ENCODE data around the gene SLC25A21.
A peak's percentile ranks its signal among the peaks of the same experiment; 100 is the strongest.

The SLC25A21 gene

DNA sequence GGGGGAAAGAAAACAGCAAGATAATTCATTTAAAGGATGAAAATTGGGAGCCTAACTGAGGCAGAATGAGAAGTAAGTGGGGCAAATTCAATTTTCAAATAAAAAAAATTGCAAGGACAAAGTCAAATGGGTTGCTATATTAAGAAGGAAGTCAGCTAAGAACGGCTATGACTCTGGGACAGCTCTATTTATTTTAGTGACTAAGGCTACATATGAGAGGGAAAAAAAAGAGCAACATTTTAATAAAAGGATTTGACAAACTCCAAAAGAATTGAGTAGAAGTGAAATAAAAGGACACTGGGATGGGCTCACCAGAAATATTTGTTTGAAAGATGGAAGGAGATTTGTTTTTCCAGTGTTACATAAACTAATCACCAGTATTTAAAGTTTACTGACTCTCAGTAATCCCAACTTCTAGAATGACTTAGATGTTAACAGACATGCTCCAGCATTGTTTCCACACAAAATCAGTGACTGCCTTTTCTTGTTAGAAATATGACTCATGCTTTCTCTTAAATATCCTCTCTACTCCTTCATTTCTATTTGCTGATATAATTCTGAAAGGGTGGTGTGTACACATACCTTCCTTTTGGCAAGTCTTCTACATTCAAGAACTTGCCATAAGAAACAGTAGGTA lies 198.5 kb downstream of the SLC25A21 start:
- Histone ChIP-seq H3K9me3 (ENCODE audit: control insufficient read depth, insufficient read depth, low read depth, low read length) (no peaks in the 10 kb centered on the region), H3K27ac (ENCODE audit: extremely low read depth, low read depth, low read length) (no peak overlapping the region), H3K4me1 (ENCODE audit: control insufficient read depth, insufficient read depth, low read length) (peaks cover 7% of the 10 kb centered on the region; the same call in 1 of the 2 replicates), H3K4me3 (ENCODE audit: low read depth, low read length) (no peak overlapping the region), H3K36me3 (ENCODE audit: control insufficient read depth in 2 of 2, insufficient read depth in 1 of 2, low read length in 2 of 2) (no peaks in the 10 kb centered on the region)
- TF ChIP-seq, protein P1, sequence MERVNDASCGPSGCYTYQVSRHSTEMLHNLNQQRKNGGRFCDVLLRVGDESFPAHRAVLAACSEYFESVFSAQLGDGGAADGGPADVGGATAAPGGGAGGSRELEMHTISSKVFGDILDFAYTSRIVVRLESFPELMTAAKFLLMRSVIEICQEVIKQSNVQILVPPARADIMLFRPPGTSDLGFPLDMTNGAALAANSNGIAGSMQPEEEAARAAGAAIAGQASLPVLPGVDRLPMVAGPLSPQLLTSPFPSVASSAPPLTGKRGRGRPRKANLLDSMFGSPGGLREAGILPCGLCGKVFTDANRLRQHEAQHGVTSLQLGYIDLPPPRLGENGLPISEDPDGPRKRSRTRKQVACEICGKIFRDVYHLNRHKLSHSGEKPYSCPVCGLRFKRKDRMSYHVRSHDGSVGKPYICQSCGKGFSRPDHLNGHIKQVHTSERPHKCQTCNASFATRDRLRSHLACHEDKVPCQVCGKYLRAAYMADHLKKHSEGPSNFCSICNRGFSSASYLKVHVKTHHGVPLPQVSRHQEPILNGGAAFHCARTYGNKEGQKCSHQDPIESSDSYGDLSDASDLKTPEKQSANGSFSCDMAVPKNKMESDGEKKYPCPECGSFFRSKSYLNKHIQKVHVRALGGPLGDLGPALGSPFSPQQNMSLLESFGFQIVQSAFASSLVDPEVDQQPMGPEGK (tag by site-specific recombination; IDR thresholded peaks at IDR 0.05): no peak
- TF ChIP-seq ZSCAN16 (tag by site-specific recombination; IDR thresholded peaks at IDR 0.05) (no peak), ZNF629 (tag by site-specific recombination; IDR thresholded peaks at IDR 0.05) (no peak), ZNF585B (tag by site-specific recombination; IDR thresholded peaks at IDR 0.05) (no peak), FEZF1 (tag by site-specific recombination; IDR thresholded peaks at IDR 0.05) (peak; percentile 24; the same call in 1 of the 2 replicates), YY1 (tag by site-specific recombination; IDR thresholded peaks at IDR 0.05) (no peak), ZNF701 (tag by site-specific recombination; IDR thresholded peaks at IDR 0.05) (no peak), ZNF530 (tag by site-specific recombination; IDR thresholded peaks at IDR 0.05; ENCODE audit: low read depth) (no peak), ZNF791 (tag by site-specific recombination; IDR thresholded peaks at IDR 0.05) (no peak), ZFHX2 (tag by site-specific recombination; conservative IDR thresholded peaks at IDR 0.05) (no peak), ZNF391 (tag by site-specific recombination; IDR thresholded peaks at IDR 0.05; ENCODE audit: borderline replicate concordance, low read depth) (no peak), ZFP41 (tag by site-specific recombination; IDR thresholded peaks at IDR 0.05; ENCODE audit: borderline replicate concordance) (no peak), ZNF169 (tag by site-specific recombination; IDR thresholded peaks at IDR 0.05) (no peak), ZNF121 (tag by site-specific recombination; IDR thresholded peaks at IDR 0.05) (no peak)
- TF ChIP-seq, protein P2, sequence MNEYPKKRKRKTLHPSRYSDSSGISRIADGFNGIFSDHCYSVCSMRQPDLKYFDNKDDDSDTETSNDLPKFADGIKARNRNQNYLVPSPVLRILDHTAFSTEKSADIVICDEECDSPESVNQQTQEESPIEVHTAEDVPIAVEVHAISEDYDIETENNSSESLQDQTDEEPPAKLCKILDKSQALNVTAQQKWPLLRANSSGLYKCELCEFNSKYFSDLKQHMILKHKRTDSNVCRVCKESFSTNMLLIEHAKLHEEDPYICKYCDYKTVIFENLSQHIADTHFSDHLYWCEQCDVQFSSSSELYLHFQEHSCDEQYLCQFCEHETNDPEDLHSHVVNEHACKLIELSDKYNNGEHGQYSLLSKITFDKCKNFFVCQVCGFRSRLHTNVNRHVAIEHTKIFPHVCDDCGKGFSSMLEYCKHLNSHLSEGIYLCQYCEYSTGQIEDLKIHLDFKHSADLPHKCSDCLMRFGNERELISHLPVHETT (tag by site-specific recombination; IDR thresholded peaks at IDR 0.05): no peak
- TF ChIP-seq, protein P3, sequence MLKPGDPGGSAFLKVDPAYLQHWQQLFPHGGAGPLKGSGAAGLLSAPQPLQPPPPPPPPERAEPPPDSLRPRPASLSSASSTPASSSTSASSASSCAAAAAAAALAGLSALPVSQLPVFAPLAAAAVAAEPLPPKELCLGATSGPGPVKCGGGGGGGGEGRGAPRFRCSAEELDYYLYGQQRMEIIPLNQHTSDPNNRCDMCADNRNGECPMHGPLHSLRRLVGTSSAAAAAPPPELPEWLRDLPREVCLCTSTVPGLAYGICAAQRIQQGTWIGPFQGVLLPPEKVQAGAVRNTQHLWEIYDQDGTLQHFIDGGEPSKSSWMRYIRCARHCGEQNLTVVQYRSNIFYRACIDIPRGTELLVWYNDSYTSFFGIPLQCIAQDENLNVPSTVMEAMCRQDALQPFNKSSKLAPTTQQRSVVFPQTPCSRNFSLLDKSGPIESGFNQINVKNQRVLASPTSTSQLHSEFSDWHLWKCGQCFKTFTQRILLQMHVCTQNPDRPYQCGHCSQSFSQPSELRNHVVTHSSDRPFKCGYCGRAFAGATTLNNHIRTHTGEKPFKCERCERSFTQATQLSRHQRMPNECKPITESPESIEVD (tag by site-specific recombination; IDR thresholded peaks at IDR 0.05): peak; percentile 23; the same call in 1 of the 2 replicates
- TF ChIP-seq, protein P4, sequence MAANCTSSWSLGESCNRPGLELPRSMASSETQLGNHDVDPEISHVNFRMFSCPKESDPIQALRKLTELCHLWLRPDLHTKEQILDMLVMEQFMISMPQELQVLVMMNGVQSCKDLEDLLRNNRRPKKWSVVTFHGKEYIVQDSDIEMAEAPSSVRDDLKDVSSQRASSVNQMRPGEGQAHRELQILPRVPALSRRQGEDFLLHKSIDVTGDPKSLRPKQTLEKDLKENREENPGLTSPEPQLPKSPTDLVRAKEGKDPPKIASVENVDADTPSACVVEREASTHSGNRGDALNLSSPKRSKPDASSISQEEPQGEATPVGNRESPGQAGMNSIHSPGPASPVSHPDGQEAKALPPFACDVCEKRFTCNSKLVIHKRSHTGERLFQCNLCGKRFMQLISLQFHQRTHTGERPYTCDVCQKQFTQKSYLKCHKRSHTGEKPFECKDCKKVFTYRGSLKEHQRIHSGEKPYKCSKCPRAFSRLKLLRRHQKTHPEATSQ (tag by site-specific recombination; IDR thresholded peaks at IDR 0.05): no peak
- CTCF ChIA-PET: interaction anchor here (1.3 kb wide), 1 partner anchor 32 kb away, joined by 4 read pairs; no protein-coding TSS in a partner anchor
- POLR2A ChIA-PET: no interaction called here

DNA sequence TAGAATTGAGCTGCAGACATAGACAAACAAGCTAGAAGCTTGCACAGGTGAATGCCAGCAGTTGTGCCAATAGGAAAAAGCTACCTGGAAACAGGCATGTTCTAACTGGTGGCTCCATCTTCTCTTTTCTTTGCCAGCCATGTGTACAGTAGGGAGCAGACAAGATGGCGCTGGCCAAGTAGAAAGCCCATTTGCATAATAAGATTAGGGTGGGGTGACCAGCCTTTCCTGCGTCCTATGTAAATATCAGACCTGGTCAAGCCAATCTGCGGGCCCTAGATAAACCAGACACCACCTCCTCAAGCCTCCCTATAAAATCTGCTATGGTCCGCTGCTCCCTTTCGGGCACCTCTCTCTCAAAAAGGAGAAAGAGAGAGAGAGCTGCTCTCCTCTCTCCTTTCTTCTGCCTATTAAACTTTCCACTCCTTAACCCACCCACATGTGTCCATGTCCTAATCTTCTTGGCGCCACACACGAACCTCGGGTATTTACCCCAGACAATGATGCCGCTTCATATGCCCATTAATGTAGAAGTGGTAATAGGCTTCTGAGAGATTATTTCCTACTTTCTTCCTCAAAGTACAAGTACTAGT lies 201.0 kb downstream of the SLC25A21 start:
- Histone ChIP-seq H3K4me3 (ENCODE audit: low read depth, low read length) (no peak overlapping the region), H3K4me1 (ENCODE audit: control insufficient read depth, insufficient read depth, low read length) (peaks cover 7% of the 10 kb centered on the region; the same call in 1 of the 2 replicates), H3K27ac (ENCODE audit: extremely low read depth, low read depth, low read length) (no peak overlapping the region), H3K36me3 (ENCODE audit: control insufficient read depth in 2 of 2, insufficient read depth in 1 of 2, low read length in 2 of 2) (no peaks in the 10 kb centered on the region), H3K9me3 (ENCODE audit: control insufficient read depth, insufficient read depth, low read depth, low read length) (no peaks in the 10 kb centered on the region)
- CTCF ChIA-PET: interaction anchor here (0.6 kb wide), 1 partner anchor 245 kb away, joined by 3 read pairs; no protein-coding TSS in a partner anchor
- TF ChIP-seq, protein P5, sequence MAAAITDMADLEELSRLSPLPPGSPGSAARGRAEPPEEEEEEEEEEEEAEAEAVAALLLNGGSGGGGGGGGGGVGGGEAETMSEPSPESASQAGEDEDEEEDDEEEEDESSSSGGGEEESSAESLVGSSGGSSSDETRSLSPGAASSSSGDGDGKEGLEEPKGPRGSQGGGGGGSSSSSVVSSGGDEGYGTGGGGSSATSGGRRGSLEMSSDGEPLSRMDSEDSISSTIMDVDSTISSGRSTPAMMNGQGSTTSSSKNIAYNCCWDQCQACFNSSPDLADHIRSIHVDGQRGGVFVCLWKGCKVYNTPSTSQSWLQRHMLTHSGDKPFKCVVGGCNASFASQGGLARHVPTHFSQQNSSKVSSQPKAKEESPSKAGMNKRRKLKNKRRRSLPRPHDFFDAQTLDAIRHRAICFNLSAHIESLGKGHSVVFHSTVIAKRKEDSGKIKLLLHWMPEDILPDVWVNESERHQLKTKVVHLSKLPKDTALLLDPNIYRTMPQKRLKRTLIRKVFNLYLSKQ (tag by site-specific recombination; IDR thresholded peaks at IDR 0.05; ENCODE audit: borderline replicate concordance): no peak
- POLR2A ChIA-PET: no interaction called here
